ENCODE results near the gene SEPTIN2.

The SEPTIN2 gene

GRCh38 chr2:241295326-241296095, 20.2 kb upstream of the SEPTIN2 start:
- no peak for DNase-seq (ENCODE audit: extremely low spot score)
- ChIA-PET CTCF (no interaction called here), POLR2A (no interaction called here)
- no peak for TF ChIP-seq L3MBTL2 (conservative IDR thresholded peaks at IDR 0.05)
- no peak for TF ChIP-seq PKNOX1 (IDR thresholded peaks at IDR 0.05)
- no peak for TF ChIP-seq SUZ12 (IDR thresholded peaks at IDR 0.05)
- no peak for TF ChIP-seq HDGF (IDR thresholded peaks at IDR 0.05; ENCODE audit: borderline replicate concordance)
- no peak for TF ChIP-seq NFRKB (IDR thresholded peaks at IDR 0.05)
- TF ChIP-seq ELF4 (IDR thresholded peaks at IDR 0.05) = no peak
- no peak for TF ChIP-seq FOXA1 (IDR thresholded peaks at IDR 0.05)
- TF ChIP-seq CTBP1 (IDR thresholded peaks at IDR 0.05; ENCODE audit: borderline replicate concordance) = no peak
- no peak for TF ChIP-seq BHLHE40 (IDR thresholded peaks at IDR 0.05; ENCODE audit: borderline replicate concordance)
- TF ChIP-seq FOXK2 (IDR thresholded peaks at IDR 0.05) = no peak

DNA sequence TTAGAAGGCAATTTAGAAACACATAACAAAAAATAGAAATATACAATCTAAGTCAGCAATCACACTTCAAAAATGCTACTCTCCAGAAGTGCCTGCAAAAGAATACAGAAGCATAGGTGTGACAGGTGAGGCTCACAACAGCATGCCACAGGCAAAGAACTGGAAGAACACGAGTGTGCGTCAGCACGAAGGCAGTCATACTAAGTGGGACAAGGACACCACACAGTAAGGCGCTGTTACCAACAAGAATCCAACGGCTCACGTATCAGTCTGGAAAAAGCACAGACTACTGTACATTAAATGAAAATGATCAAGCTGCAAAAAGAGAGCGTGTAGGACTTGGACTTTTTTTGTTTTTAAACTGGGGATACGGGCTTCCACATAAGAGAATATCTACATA, 19.0 kb upstream of the SEPTIN2 start:
- DNase-seq (ENCODE audit: extremely low spot score) = no peak
- CTCF ChIA-PET = no interaction called here
- POLR2A ChIA-PET = no interaction called here
- TF ChIP-seq BHLHE40 (IDR thresholded peaks at IDR 0.05; ENCODE audit: borderline replicate concordance) = no peak
- no peak for TF ChIP-seq ELF4 (IDR thresholded peaks at IDR 0.05)
- TF ChIP-seq ARNT (IDR thresholded peaks at IDR 0.05) = no peak
- TF ChIP-seq ZNF384 (IDR thresholded peaks at IDR 0.05) = no peak
- no peak for TF ChIP-seq SP1 (IDR thresholded peaks at IDR 0.05)
- TF ChIP-seq NFRKB (IDR thresholded peaks at IDR 0.05) = no peak
- TF ChIP-seq TARDBP (IDR thresholded peaks at IDR 0.05) = no peak
- TF ChIP-seq HDGF (IDR thresholded peaks at IDR 0.05; ENCODE audit: borderline replicate concordance) = no peak
- TF ChIP-seq FOXM1 (IDR thresholded peaks at IDR 0.05; ENCODE audit: borderline replicate concordance) = no peak
- TF ChIP-seq FOXK2 (IDR thresholded peaks at IDR 0.05) = no peak

- DNase-seq (ENCODE audit: extremely low spot score) = no peak
- ChIA-PET CTCF (no interaction called here), POLR2A (interaction anchor here (0.9 kb wide), 1 partner anchor 16 kb away, joined by 3 read pairs; no protein-coding TSS in a partner anchor)
- TF ChIP-seq FOXA1 (IDR thresholded peaks at IDR 0.05) (no peak), TARDBP (IDR thresholded peaks at IDR 0.05) (no peak), PKNOX1 (IDR thresholded peaks at IDR 0.05) (no peak), ARNT (IDR thresholded peaks at IDR 0.05) (no peak), BHLHE40 (IDR thresholded peaks at IDR 0.05; ENCODE audit: borderline replicate concordance) (no peak), FOXM1 (IDR thresholded peaks at IDR 0.05; ENCODE audit: borderline replicate concordance) (no peak)
Measured at GRCh38 chr2:241298673-241299072, 17.1 kb upstream of the SEPTIN2 start.

DNA sequence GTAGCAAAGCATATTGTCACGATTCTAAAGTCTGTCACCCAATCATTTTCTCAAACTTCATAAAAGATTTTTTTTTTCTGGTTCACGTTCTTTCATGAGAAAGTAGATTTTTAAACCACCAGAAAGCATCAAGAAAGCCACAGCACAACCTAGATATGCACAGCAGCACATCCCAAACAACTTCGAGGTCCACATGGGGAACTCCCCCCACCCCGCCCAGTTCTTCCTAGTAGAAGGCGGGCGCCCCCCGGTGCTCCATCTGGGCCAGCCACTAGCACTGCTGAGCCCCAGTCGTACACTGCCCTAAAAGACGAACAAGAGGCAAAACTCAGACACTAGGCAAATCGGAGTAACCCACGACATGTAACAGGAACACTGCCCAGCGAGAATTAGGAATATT, 15.7 kb upstream of the SEPTIN2 start:
- POLR2A ChIA-PET = no interaction called here
- TF ChIP-seq ZNF384 (IDR thresholded peaks at IDR 0.05) = no peak
- no peak for TF ChIP-seq ARNT (IDR thresholded peaks at IDR 0.05)
- no peak for TF ChIP-seq PKNOX1 (IDR thresholded peaks at IDR 0.05)
- no peak for TF ChIP-seq HDGF (IDR thresholded peaks at IDR 0.05; ENCODE audit: borderline replicate concordance)
- TF ChIP-seq TARDBP (IDR thresholded peaks at IDR 0.05) = no peak
- TF ChIP-seq FOXM1 (IDR thresholded peaks at IDR 0.05; ENCODE audit: borderline replicate concordance) = no peak
- no peak for TF ChIP-seq L3MBTL2 (conservative IDR thresholded peaks at IDR 0.05)
- no peak for TF ChIP-seq CTBP1 (IDR thresholded peaks at IDR 0.05; ENCODE audit: borderline replicate concordance)
- no peak for TF ChIP-seq SP1 (IDR thresholded peaks at IDR 0.05)
- TF ChIP-seq FOXK2 (IDR thresholded peaks at IDR 0.05) = no peak
- no peak for TF ChIP-seq NFRKB (IDR thresholded peaks at IDR 0.05)
- no peak for TF ChIP-seq ELF4 (IDR thresholded peaks at IDR 0.05)
- TF ChIP-seq BHLHE40 (IDR thresholded peaks at IDR 0.05; ENCODE audit: borderline replicate concordance) = no peak
- CTCF ChIA-PET = interaction anchor here (0.7 kb wide), 1 partner anchor 19 kb away, joined by 4 read pairs; no protein-coding TSS in a partner anchor
- no peak for DNase-seq (ENCODE audit: extremely low spot score)

DNA sequence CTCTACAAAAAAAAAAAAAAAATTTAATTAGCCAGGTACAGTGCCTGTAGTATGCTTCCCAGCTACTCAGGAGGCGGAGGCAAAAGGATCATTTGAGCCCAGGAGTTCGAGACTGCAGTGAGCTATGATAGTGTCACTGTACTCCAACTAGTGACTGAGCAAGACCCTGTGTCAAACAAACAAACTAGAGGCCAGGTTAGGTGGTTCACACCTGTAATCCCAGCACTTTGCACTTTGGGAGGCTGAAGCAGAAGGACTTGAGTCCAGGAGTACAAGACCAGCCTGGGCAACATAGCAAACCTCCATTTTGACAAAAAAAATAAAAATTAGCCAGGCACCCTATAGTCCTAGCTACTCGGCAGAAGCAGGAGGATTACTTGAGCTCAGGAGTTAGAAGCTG, 13.6 kb upstream of the SEPTIN2 start:
- DNase-seq (ENCODE audit: extremely low spot score) = no peak
- CTCF ChIA-PET = interaction anchor here (0.6 kb wide), 2 partner anchors 18 to 316 kb away, joined by 3 to 7 read pairs; no protein-coding TSS in a partner anchor
- POLR2A ChIA-PET = interaction anchor here (2.4 kb wide), 1 partner anchor 12 kb away, joined by 23 read pairs; the partner anchor contains the start of gene HDLBP
- no peak for TF ChIP-seq BHLHE40 (IDR thresholded peaks at IDR 0.05; ENCODE audit: borderline replicate concordance)
- TF ChIP-seq CTBP1 (IDR thresholded peaks at IDR 0.05; ENCODE audit: borderline replicate concordance) = no peak
- no peak for TF ChIP-seq PKNOX1 (IDR thresholded peaks at IDR 0.05)
- no peak for TF ChIP-seq TARDBP (IDR thresholded peaks at IDR 0.05)

All from HEK293T (cell line).